Measurements from ENCODE around the gene GLI3.

- TF ChIP-seq POLR2A (IDR thresholded peaks at IDR 0.05; ENCODE audit: low read depth, low read length) (no peak), POLR2AphosphoS5 (IDR thresholded peaks at IDR 0.05; ENCODE audit: low read depth, low read length) (no peak)
These were observed 109.8 kb downstream of the GLI3 start for GRCh38 chr7:42127232-42127622.

All from GM12892 (cell line).